GM21619 (cell line): Measurements from ENCODE around the gene KLRB1.
"Not testable (repeated sequence)": the region's sequence is repeated elsewhere in the genome, so short reads cannot be mapped to it uniquely, and the experiment has no call there.

Experiments
- ATAC-seq: cut with Tn5 transposase; IDR thresholded peaks from one replicate; pipeline ENCODE4 v1.9.1; 2021; ENCODE audit not compliant: unreplicated experiment

Gene KLRB1

DNA sequence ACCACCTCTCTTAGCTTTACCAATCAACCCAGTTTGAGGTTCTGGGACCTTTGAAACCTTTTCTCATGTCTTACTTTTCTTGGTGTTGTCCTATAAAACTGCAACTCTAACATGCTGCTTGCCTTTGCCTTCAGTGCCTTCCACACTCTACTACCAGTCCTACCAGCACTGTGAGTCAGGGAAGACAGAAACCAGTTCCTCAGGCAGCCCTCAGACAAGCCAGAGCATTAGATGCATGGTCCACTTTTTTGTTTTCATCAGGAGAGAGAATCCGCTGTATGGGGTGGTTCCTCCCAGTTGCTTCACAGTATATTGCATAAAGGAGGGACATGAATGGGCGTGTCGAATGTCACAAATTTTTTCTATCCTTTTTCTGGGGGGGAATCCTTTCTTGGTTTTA lies 17.3 kb upstream of the KLRB1 start:
- ATAC-seq: no peak

DNA sequence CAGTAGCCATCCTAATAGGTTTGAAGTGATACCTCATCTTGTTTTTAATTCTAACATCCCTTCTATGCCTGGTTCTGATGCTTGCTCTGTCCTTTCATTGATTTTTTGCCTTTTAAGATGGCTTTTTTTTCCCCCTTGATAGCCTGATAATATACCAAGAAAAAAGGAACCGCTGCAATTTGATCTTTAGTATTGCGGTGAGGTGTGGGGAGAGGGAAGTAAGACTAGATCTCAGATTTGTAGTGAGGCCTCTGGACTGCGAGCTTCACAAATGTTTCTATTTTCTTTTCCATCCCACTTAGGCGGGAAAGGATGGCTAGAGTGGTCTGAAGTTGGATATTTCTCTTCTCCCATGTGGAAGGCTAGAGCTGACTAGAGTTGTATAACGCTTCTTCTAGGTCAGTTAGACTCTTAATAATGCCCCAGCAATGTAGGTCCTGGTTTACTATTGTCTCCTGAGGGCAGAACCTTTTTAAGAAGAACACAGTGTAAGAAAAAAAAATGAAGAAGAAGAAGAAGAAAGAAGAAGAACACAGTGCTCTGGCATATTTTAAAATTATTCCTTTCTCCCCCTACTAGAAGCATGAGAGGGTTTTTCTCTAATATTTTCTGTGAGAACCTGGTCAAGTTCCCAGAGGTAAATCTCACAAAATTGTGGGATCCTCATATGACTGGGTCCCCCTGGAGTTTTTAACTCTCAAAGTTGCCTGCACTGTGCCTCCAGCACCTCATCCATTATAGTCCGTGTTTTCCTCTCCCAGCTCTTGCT lies 11.9 kb upstream of the KLRB1 start:
- ATAC-seq: no peak

DNA sequence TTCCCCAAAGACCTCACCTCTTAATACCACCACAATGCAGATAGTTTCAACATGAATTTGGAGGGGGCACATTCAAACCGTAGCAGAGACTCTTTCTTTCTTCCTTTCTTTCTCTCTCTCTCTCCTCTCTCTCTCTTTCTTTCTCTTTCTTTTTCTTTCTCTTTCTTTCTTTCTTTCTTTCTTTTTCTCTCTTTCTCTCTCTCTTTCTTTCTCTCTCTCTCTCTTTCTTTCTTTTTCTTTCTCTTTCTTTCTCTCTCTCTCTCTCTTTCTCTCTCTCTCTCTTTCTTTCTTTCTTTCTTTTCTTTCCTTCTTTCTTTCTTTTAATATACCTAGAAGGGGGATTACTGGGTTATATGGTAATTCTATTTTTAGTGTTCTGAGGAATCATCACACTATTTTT lies 11.2 kb upstream of the KLRB1 start:
- ATAC-seq: not testable (repeated sequence)

DNA sequence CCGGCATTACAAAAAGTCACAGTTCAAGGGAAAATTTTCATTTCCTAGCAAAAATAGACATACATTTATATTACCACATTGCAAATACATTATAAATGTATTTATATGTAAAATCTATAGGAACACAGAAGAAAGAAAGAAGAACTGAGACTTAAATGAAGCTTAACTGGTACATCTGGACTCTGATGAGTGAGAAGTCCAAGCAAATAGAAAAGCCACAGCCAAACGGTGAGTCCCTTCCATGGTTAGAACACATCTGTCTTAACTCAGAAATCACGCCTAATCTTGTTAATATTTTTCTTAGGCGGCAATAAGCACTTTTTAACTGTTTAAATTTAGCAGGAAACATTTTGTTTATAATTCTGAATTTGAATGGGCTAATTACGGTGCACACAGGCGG lies 9.4 kb upstream of the KLRB1 start:
- no peak for ATAC-seq

DNA sequence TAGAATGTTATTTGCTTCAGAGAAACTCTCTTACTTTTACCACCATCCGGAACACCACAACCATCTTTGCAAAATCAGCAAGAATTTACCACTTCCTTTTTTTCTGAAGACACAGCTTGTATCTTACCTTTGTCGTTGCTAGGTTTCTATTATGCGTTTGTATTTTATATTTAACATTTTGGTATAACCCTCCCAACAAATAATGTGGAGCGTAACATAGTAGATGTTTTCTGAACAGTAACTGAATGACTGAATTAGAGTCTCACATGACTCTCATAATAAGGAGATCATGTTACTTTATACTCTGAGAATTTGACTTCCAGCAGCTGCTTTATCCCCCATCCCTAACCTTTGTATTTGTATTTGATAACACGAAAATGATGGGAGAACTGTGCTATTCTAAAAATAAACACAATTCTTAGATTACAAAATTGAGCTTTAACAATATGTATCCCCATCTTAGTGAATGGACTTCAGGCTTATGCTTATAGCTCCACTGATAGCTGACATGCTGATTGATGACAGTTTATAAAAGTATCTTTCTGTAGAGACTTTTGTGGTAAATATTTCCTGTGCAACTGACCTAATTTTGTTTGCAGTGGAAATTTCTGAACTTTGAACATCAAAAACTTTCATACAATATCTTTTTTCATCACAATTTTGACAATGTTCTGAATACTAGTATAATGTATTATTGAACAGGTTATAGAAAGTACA lies 7.9 kb upstream of the KLRB1 start:
- ATAC-seq: peak; percentile 60

DNA sequence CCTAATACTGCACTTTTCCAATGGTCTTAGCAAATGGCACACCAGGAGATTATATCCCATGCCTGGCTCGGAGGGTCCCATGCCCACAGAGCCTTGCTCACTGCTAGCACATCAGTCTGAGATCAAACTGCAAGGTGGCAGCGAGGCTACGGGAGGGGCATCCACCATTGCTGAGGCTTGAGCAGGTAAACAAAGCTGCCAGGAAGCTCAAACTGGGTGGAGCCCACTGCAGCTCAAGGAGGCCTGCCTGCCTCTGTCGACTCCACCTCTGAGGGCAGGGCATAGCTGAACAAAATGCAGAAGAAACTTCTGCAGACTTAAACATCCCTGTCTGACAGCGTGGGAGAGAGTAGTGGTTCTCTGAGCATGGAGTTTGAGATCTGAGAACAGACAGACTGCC lies 2.9 kb upstream of the KLRB1 start:
- ATAC-seq: not testable (repeated sequence)

DNA sequence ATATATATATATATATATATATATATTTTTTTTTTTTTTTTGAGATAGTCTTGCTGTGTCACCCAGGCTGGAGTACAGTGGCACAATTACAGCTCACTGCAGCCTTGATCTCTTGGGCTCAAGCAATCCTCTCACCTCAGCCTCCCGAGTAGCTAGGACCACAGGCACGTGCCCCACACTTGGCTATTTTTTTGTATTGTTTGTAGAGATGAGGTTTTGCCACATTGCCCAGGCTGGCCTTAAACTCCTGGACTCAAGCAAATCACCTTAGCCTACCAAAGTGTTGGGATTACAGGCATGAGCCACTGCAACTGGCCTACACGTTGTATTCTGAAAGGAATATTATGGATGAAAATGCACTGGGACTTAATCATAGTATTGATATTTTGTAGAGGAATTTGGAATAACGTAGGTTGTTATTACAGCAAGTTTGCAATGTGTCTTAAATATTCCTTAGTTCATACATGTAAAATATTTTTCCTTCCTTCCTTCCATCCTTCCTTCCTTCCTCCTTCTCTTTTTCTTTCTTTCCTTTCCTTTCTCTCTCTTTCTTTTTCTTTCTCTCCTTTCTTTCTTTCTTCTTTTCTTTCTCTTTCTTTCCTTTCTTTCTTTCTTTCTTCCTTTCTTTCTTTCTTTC lies 862 bp downstream of the KLRB1 start:
- no peak for ATAC-seq

DNA sequence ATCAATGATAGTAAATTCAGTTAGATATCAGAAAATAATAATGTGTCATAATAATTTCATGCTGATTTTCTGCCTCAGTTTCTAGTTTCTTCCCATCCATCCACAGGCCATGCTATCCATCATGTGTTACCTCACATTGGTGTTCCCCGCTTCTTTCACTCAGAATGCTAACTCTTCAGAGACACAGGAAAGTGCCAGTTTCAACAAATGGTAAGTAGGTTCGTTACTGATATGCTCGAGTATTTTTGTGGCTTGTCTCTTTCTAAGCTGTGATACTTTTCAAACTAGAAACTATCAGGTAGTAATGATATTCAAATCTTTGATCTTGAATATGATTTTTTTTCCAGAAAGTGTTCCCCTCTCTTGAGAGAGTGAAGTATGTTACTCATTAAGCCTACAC lies 1.5 kb downstream of the KLRB1 start:
- no peak for ATAC-seq

DNA sequence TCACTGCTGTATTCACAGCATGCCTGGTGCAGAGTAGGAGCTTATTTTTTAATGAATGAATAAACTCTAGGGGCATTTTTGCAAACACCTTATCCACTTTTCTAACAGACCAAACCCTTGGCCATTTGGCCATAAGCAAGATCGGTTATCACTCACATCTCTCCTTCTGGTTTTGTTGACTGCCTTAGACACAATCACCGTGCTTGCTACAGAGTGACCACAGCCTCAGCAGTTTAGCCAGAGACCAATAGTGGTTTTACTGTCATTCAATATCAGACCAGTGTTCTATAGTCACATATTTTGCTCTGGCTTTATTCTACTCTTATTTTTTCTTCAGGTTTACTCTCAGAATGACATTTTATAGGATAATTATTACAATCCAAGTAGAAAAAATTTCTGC lies 2.2 kb downstream of the KLRB1 start:
- no peak for ATAC-seq

DNA sequence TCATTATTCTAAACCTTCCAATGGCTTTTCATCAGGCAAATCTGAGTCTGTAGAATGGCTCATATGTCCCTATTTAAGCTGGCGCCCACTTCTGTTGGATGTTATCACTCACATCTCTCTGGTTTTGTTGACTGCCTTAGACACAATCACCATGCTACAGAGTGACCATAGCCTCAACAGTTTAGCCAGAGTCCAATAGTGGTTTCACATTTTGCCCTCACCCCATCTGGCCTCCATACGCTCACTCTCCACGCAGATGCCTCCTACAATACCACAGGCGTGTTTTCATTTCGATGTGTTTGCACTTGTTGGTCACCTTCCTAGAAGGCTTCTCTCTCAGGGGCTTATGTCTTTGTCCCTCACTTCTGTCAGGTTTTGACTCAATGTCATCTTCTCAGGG lies 3.4 kb downstream of the KLRB1 start:
- ATAC-seq: no peak

DNA sequence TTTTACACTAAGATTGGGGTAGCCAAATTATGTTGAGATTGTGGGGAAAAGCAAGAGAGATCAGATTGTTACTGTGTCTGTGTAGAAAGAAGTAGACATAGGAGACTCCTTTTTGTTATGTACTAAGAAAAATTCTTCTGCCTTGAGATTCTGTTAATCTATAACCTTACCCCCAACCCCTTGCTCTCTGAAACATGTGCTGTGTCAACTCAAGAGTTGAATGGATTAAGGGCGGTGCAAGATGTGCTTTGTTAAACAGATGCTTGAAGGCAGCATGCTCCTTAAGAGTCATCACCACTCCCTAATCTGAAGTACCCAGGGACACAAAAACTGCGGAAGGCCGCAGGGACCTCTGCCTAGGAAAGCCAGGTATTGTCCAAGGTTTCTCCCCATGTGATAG lies 7.3 kb downstream of the KLRB1 start:
- ATAC-seq: not testable (repeated sequence)

DNA sequence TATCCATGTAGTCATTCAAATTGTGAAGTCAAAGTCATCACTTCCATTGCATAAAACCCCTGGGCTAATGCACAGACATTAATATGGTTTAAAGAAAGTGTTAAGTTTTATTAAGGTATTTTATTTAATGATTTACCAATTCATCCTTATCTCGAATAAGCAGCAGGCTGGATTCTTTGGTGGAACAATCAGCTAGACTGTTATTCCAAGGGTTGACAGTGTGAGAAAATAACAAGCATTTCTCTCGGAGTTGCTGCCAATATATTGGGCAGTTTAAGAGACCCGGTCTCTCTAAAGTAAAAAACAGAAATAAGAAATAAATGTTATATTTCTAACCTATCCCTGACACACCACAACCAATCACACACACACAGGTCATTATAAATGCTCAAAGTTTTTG lies 9.4 kb downstream of the KLRB1 start:
- ATAC-seq: no peak

DNA sequence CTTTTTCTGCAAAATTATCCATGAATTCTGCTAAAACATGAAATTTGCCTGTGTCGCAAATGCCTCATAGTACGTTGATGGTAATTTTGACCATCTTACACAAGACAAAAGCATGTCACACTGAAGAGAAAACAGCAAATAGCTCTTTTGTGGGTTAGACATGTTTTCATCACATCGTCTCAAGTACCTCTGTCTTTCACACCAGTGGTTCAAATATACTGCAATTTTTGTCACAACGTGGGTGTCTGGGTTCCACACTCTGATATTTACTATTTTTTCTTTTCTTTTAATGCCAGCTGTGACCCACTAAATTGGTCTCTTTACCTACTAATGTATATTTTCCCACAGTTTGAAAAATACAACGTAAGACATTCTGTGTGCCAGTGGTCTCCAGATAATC lies 10.4 kb downstream of the KLRB1 start:
- no peak for ATAC-seq

DNA sequence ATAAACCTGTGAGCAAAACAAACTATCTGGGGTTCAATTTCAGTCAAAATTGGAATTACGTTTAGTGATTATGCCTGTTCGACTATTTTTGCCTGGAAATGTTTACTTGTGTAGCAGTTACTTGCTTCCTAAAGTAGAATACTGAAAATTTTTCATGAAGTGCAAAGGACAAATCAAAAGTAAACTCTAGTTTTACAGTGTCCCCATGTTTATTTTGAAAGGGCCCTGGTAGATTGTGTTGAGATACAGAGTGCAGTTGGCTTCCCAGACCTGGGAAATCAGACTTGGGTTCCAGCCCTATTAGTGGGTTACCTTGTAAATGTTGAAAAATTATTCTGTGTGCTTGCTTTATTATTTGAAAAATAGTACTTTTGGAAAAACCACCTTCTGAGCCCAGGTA lies 17.3 kb downstream of the KLRB1 start:
- ATAC-seq: no peak

DNA sequence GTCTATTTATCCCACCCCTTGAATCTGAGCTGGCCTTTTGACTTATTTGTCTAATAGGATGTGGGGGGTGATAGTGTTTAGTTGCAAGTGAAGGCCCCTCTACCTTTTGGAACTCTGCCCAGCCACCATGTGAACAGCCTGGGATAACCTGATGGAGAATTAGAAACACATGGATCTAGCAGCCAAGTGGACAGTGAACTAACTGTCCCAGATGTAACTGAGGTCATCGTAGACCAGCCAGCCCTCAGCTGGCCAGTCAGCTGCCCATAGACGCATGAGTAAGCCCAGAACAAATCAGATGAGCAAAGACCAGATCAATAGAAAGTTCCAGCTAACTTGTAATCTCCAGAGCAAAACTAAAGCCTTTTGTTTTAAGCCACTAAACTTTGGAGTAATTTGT lies 19.0 kb downstream of the KLRB1 start:
- ATAC-seq: no peak

DNA sequence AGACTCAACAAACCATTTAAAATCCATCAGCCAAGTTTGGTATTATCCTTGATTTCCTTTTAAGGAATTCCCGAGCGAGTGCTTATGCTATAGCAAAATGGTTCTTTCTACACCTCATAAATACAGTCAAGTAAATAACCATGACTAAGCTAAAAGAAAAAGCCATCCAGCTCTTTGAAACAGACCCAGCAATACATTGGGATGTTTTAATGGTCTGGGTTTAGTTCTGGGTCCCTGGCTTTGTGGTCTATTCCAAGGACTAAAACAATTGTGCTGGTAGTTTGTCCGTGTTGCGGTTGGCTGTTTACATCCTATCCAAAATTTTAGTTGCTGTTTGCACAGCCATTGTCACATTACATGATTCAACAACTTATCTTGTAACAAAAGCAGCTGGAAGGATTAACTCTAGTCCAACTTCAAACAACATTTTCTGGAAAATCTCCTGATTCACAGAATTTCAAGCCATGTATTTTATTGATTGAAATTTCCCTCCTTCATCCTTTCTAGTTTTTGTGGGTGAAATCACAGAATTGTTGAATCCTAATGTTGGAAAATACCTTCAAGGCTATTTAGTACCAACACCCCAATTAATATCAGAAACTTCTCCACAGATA lies 19.6 kb downstream of the KLRB1 start:
- ATAC-seq: no peak

DNA sequence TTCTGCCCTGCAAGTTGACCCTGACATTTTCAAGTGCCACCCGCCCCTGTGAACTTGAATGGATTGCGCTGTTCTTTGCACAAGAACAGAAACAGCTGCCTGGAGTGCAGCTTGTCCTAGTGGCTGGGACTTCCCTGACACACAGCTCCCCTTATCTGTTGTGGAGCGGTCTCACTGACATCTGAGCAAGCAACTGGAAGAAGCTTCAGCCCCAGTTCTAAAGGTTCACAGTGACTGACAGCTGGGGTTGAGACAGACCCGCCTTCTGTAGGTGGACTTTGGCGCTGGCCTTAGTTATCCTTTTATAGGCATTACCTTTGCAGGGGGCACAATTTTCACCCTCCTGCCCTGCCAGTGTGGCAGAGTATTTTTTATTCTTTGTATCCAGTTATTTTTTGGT lies 30.0 kb downstream of the KLRB1 start:
- not testable (repeated sequence) for ATAC-seq

DNA sequence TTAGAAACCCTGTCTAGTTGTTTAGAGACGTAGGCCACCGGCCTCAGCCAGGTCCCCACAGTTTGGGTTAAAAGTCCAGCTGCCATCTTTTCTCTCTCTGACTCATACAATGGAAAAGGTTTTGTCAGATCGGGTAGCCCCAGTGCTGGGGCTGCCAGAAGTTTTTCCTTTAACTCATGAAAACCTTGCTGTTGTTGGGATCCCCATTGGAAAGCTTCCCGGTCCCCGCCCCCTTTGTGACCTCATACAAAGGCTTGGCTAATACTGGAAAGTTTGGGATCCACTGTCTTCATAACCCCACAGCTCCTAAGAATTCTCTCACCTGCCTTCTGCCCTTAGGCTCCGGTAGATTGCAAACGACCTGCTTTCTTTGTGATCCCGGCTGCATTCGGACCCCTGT lies 40.6 kb downstream of the KLRB1 start:
- not testable (repeated sequence) for ATAC-seq

DNA sequence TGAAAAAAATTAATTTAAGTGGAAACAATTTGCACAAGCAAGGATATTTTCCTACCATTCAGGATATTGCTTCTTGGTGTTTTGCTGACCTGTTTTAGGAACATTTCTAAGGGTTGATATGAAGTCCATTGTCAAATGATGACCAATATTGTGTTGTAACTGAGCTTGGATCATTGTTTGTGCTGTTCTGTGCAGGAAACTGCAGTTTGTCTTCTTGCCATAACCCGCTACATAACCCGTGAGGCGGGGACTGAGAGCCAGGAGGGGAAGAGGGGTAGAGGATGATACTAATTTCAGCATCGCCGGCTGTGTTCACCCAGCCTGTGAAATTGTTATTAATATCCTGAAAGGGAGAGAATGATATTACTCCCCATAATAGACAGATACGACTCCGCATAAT lies 41.6 kb downstream of the KLRB1 start:
- ATAC-seq: not testable (repeated sequence)

DNA sequence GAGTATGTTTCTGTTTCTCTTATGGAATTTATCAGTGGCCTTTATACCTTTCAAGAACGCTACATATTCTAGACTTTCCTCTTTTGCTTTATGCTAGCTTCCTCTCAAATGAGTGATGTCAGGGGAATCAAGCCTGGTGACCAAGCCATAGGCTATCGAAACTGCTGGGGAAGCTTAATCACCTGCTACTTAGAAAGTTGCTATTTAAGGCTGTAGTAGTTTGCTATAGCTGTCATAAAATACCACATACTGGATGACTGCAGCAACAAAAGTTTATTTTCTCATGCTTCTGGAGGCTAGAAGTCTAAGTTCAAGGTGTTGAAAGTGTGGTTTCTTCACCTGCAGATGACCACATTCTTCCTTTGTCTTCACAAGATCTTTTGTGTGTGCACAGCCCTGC lies 43.3 kb downstream of the KLRB1 start:
- ATAC-seq: not testable (repeated sequence)

DNA sequence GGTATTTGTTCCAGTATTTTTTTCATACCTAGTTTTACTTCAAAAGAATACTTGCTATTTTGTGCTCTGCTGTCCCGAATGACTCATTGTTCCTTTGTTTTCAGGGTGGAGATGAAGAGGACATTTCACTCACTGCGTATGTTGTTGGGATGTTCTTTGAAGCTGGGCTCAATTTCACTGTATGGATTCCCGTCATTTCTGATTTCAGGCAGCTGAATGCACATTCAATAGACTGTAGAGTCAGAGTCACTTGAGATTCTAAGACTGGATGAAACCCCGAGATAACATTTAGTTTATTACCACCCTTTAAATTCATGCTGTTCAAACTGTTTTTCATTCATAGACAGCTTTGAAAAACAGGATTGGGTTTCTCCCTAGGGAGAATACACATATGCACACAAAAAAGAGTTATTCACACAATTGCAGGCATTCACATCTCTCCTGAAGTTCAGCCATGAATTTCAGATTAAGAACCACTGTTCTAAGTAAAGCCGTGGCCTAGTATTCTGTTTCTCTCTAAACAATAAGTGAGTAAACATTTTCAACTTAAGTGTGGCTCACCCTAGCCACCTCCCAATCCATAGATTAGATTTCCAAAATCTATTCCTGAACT lies 44.8 kb downstream of the KLRB1 start:
- not testable (repeated sequence) for ATAC-seq
